Testis (tissue), 3 donors: Measurements from ENCODE around the gene SOWAHC. TPM values are rescaled to one million over a fixed set of nuclear protein-coding genes. Genes with fewer than 3 reads are reported as not detected.

Experiments
- DNase-seq: peaks from one replicate; pipeline ENCODE4 v3.0.0-alpha.2; 2019
- H3K27ac ChIP-seq, 2 donors: fragments of 200-600 bp; sonication (generic); one replicate each; pipeline ENCODE4 v1.5.1; 2019
- H3K27me3 ChIP-seq: fragments of 200-600 bp; sonication (generic); one replicate; pipeline ENCODE4 v1.5.1; 2019
- H3K36me3 ChIP-seq: fragments of 200-600 bp; sonication (generic); one replicate; pipeline ENCODE4 v1.5.1; 2017; ENCODE audit warnings: low read depth; ENCODE audit errors: missing control alignments
- H3K4me1 ChIP-seq: fragments of 200-600 bp; sonication (generic); one replicate; pipeline ENCODE4 v1.5.1; 2019
- H3K4me3 ChIP-seq, 2 donors: fragments of 200-600 bp; sonication (generic); one replicate each; pipeline ENCODE4 v1.5.1; 2017 to 2019
- H3K9me3 ChIP-seq: fragments of 200-600 bp; sonication (generic); one replicate; pipeline ENCODE4 v1.5.1; 2017
- CTCF ChIP-seq, 3 experiments: fragments of 450-650 bp in 2 of 3; fragments of 200-600 bp in 1 of 3; sonication (generic) in 1 of 3; IDR thresholded peaks; one replicate each; pipeline ENCODE4 v1.5.1; 2016 to 2019; ENCODE audit warnings: antibody characterized with exemption in 3 of 3, mild to moderate bottlenecking in 2 of 3, moderate library complexity in 1 of 3
- POLR2A ChIP-seq: fragments of 450-650 bp; IDR thresholded peaks from one replicate; pipeline ENCODE4 v1.6.1; 2017; ENCODE audit warnings: antibody characterized with exemption, mild to moderate bottlenecking, moderate library complexity
- WGBS, 2 donors: methylation state at CpG; one replicate each; pipeline ENCODE4 v1.1.5; 2018; 5-methylcytosine and 5-hydroxymethylcytosine counted together
- intact Hi-C: fragments of 100-400 bp; cut with DNase I; formaldehyde crosslinking; loops from one replicate; pipeline ENCODE4 v1.15.1; 2023; ENCODE audit warnings: low total_unique reads
- polyA plus RNA-seq: library from polyadenylated mRNA; stranded (reverse); fragments of 350-450 nt; fragmentation: Illumina TruSeq; extraction: RNeasy Lipid Tissue Mini Kit (QIAGEN cat#74804); gene quantifications from one replicate; pipeline ENCODE4 v1.2.3, GENCODE V29; 2014; ENCODE audit warnings: low read depth, low replicate concordance; ENCODE audit not compliant: insufficient read depth
- total RNA-seq, 2 donors: library from RNA; depleted of rRNA; stranded (reverse); fragments of >200 nt; gene quantifications; one replicate each; pipeline ENCODE4 v1.2.3, GENCODE V29; 2016

SOWAHC gene
- total and polyA plus RNA-seq, 3 donors from 2014 or later, result 13.3 to 30.1 (median 28.0) TPM

- Histone ChIP-seq H3K27me3 (no peaks in the 10 kb centered on the region), H3K27ac (no peak overlapping the region), H3K36me3 (no peaks in the 10 kb centered on the region), H3K4me3 (peak overlapping the region; percentile 80 to 92), H3K9me3 (no peaks in the 10 kb centered on the region), H3K4me1 (peaks cover 20% of the 10 kb centered on the region)
- no peak for TF ChIP-seq POLR2A
- TF ChIP-seq CTCF (IDR thresholded peaks at IDR 0.05), result no peak
- no peak for DNase-seq
- intact Hi-C loops, result no loop called here
- 49 to 74% methylated on average over 19 to 24 of the region's 24 CpGs for WGBS, 2 donors
Measured at GRCh38 chr2:109615637-109616144, 1.5 kb downstream of the SOWAHC start.

GRCh38 chr2:109616184-109616583, 2.0 kb downstream of the SOWAHC start:
- H3K27ac ChIP-seq, result no peak overlapping the region
- H3K27me3 ChIP-seq, result no peaks in the 10 kb centered on the region
- no peak for DNase-seq
- peaks cover 20% of the 10 kb centered on the region for H3K4me1 ChIP-seq
- no peak for TF ChIP-seq CTCF (IDR thresholded peaks at IDR 0.05)
- no peak for TF ChIP-seq POLR2A
- intact Hi-C loops, result no loop called here
- H3K36me3 ChIP-seq, result no peaks in the 10 kb centered on the region
- H3K9me3 ChIP-seq, result no peaks in the 10 kb centered on the region
- WGBS, 2 donors, result 62 to 68% methylated on average over 5 of the region's 5 CpGs
- no peak overlapping the region for H3K4me3 ChIP-seq

GRCh38 chr2:109619032-109619615, 5.0 kb downstream of the SOWAHC start:
- WGBS, 2 donors, result 73 to 77% methylated on average over 4 of the region's 4 CpGs
- intact Hi-C loops, result no loop called here
- DNase-seq, result no peak
- Histone ChIP-seq H3K27me3 (no peaks in the 10 kb centered on the region), H3K9me3 (no peaks in the 10 kb centered on the region), H3K36me3 (no peaks in the 10 kb centered on the region), H3K27ac (no peak overlapping the region), H3K4me1 (peaks cover 15% of the 10 kb centered on the region), H3K4me3 (no peak overlapping the region)
- TF ChIP-seq CTCF (IDR thresholded peaks at IDR 0.05) (no peak), POLR2A (no peak)

GRCh38 chr2:109623297-109623696, 9.1 kb downstream of the SOWAHC start:
- WGBS, 2 donors, result 62 to 65% methylated on average over 5 of the region's 5 CpGs
- TF ChIP-seq CTCF (IDR thresholded peaks at IDR 0.05) (no peak), POLR2A (no peak)
- no peak for DNase-seq

GRCh38 chr2:109623923-109624322, 9.8 kb downstream of the SOWAHC start:
- Histone ChIP-seq H3K27ac (no peak overlapping the region), H3K9me3 (no peaks in the 10 kb centered on the region), H3K4me1 (no peaks in the 10 kb centered on the region), H3K4me3 (no peak overlapping the region), H3K27me3 (no peaks in the 10 kb centered on the region), H3K36me3 (no peaks in the 10 kb centered on the region)
- WGBS, 2 donors, result 93 to 96% methylated on average over 4 of the region's 4 CpGs
- no peak for DNase-seq
- TF ChIP-seq CTCF (IDR thresholded peaks at IDR 0.05) (no peak), POLR2A (no peak)
- intact Hi-C loops, result no loop called here

More at GRCh38 chr2:109623297-109623696, 9.1 kb downstream of the SOWAHC start:
- intact Hi-C loops, result no loop called here
- Histone ChIP-seq H3K36me3 (no peaks in the 10 kb centered on the region), H3K4me3 (no peak overlapping the region), H3K4me1 (no peaks in the 10 kb centered on the region), H3K9me3 (no peaks in the 10 kb centered on the region), H3K27me3 (no peaks in the 10 kb centered on the region), H3K27ac (no peak overlapping the region)
